CMK (cell line): ENCODE results near the gene DARS2.
A peak's percentile ranks its signal among the peaks of the same experiment; 100 is the strongest.
"Not testable (repeated sequence)": the region's sequence is repeated elsewhere in the genome, so short reads cannot be mapped to it uniquely, and the experiment has no call there.

Source experiments
- DNase-seq: peaks from one replicate; pipeline ENCODE4 v3.0.0-alpha.2; 2010; ENCODE audit warnings: low read depth

DARS2 gene

DNA sequence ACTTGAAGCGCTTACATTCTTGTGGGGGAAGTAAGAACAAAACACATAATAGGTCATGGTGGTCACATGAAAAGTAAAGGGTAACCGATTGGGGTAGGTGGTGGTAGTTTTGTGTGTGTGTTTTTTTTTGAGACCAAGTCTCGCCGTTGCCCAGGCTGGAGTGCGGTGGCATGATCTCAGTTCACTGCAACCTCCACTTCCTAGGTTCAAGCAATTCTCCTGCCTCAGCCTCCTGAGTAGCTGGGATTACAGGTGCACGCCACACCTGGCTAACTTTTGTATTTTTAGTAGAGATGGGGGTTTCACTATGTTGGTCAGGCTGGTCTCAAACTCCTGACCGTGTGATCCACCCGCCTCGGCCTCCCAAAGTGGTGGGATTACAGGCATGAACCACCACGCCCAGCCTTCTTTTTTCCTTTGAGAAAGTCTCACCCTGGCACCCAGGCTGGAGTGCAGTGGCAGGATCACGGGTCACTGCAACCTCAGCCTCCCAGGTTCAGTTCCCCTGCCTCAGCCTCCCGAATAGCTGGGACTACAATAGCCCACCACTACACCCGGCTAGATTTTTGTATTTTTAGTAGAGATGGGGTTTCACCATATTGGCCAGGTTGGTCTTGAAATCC lies 37.8 kb downstream of the DARS2 start:
- DNase-seq: peak; percentile 60

DNA sequence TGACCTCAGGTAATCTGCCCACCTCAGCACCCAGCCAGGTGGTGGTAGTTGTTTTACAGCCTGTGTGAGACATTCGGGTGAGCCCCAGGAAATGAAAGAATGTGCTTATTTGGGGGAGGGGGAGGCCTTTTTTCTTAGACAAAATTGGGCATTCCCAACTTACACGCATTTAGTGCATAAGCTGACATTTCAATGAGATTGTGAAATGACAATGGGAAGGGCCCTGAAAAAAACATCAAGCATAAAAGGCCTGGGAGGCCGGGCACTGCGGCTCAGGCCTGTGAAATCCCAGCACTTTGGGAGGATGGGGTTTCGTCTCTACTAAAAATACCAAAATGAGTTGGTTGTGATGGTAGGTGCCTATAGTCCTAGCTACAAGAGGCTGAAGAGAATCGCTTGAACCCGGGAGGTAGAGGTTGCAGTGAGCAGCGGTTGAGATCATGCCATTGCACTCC lies 38.3 kb downstream of the DARS2 start:
- DNase-seq: peak; percentile 56

DNA sequence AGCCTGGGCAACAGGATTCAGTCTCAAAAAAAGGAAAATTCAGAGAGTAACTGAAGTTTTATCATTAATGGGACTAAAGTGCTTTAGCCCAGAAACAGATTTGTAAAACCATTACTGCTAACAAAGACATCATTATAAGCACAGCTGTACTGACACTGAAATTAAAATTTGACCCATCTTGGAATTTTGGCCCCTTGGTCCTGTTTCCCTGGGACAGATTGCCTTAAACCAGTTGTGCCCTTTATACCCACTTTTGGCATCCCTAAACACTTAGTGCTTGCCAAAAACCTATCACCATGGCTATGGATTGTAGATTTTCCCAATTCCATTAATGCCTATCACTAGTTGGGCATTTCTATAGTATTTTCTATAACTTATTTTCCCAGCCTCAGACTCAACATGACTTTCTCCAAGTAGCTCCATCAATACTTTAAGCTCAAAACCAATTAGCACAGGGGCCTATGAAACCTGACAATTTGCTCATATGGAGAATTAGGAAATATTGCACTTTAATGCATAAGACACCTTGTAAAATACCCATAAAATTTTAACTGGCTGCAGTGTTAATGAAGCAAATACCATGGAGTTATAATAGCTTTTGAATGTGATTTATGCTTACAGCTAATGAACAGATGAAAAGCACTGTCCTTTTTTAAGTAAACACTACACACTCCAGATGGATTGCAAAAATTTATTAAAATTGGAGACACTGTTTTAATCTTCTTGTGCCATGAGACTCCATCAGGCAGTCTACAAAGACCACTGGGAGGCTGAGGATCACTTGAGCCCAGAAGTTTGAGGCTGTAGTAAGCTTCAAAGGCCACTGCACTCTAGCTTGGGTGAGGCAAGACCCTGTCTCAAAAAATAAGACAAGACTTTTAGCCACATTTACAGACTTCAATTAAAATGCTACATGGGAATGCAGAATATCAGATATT lies 39.0 kb downstream of the DARS2 start:
- peak; percentile 70 for DNase-seq

DNA sequence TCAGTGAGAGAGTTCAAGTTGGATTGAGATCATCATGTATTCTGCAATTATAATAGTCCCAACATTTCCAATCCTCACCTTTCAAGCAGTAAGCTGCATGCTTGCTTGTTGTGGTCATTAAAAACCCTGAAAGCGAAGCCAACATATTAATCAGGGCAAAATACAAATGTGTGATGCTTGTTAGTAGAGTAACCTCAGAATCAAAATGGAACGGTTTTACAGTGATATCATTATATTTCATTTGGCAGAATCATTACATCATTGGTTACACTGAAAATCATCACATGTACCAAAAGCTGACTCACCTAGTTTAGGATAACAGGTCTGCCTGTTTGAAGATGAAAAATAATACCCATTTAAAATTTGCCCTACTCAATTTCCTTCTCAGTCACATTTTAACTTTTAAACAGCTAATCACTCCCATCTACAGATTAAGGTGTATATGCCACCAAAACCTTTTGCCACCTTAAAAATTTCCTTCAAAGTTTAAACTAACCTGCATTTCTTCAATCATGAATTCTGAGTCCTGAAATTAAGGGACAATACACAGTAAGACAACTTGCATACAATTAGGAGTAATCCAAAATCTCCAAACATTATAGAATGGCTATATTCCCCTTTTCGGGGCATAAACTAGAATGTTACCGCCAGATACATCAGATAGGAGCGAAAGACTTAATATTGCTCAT lies 39.9 kb downstream of the DARS2 start:
- DNase-seq: peak; percentile 68

DNA sequence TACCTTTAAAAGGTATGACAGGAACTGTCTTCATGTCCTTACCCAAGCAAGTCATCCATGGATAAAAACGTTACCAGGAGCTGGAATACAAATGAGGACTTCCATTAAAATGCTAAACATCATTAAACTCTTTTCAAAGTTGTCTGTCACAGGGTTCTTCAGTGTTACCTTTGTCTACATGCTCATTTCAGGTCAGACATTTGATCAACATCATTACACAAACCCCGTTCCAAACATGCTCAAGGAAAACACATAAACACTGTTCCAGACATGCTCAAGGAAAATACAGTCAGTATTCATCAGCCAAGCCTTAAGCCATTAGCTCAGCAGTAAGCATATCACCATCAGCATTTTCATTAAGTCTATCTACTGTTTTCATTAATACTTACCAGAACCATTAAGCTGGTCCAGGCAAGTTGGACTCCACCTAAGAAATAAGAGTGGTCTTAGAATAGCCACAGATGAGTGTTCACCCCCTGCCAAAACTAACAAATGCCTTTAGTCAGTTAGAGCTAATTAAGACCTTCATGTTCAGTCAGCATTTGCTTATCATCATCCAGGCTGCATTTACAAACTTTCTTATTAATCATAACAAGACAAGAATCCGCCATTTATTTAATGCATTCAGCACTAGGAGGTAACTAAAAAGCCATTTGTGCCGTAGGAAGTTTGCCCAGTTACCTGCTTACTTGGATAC lies 41.1 kb downstream of the DARS2 start:
- peak; percentile 62 for DNase-seq

DNA sequence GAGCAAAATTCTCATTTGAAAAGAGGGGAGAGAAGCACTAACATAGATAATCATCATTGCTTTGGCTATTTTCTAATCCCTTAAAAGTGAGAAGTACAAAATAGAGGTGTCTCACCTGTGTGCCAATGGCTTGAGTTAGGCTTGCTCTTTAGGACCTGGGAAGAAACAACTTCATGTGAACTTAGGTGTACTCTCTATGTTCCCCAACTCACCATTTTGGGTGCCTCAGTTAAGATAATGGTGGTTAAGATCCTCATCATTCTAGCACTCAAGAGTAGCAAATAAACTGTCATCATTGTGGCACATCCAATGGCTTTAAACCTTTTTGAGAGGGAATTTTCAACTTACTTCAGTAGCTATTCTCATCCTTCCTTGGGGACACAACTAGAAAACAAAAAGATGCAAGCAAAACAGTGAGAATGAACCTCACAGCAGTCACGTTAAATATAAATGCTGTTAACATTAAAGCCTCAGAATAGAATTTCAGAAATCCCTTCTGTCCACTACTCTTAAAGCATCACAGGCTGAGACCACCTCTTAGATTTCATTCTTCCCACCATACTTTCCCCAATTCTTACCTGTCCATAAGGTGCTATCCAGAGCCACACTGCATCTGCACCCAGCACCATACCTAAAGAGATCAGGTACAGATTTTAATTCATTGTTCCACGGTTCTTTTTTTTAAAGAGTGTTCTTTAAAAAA lies 42.1 kb downstream of the DARS2 start:
- peak; percentile 48 for DNase-seq

DNA sequence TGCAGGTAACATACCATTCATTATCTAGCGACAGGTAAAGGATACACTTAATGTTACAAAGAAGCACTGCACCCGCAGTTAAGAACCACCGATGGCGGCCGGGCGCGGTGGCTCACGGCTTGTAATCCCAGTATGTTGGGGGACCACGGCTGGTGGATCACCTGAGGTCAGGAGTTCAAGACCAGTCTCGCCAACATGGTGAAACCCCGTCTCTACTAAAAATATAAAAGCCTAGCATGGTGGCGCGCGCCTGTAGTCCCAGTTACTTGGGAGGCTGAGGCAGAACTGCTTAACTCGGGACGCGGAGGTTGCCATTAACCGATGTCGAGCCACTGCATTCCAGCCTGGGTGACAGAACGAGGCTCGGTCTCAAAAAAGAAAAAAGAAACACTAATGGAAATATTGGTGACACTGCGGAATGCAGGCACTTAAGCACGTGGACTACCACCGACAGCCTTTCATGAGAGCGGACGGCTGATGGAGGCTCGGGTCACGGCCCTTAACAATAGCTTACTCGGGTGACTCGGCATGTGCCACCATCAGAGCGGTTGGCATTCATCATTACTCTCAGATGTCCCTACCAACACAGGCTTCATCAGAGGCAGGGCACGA lies 42.8 kb downstream of the DARS2 start:
- no peak for DNase-seq

DNA sequence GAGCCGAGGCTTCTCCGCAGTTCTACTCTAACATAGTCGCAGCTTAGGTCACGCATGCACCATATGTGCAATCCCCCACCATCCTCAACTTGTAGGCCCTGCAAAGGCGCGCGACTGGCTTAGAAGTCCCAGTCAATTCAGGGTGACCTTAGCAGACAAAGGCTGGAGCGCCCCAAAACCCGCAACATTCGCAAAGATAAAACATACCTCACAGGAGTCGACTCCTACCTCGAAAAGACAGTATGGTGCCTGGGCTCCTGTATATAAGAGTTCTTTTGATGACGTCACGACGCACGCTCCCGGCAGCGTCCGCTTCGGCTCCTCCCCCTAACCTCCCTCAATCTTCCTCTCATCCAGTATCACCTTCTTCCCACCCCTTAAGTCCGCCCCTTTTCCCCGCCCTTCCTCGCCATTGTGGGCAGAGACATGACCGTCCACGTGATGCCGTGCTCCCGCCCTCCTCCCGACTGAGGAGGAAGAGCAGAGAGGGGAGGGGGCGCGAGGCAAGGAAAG lies 43.3 kb downstream of the DARS2 start, which contains the start of gene GAS5:
GAS5 (minus strand) TSS at position 237 of the 513 bp plus-strand sequence.
- peak; percentile 100 for DNase-seq

DNA sequence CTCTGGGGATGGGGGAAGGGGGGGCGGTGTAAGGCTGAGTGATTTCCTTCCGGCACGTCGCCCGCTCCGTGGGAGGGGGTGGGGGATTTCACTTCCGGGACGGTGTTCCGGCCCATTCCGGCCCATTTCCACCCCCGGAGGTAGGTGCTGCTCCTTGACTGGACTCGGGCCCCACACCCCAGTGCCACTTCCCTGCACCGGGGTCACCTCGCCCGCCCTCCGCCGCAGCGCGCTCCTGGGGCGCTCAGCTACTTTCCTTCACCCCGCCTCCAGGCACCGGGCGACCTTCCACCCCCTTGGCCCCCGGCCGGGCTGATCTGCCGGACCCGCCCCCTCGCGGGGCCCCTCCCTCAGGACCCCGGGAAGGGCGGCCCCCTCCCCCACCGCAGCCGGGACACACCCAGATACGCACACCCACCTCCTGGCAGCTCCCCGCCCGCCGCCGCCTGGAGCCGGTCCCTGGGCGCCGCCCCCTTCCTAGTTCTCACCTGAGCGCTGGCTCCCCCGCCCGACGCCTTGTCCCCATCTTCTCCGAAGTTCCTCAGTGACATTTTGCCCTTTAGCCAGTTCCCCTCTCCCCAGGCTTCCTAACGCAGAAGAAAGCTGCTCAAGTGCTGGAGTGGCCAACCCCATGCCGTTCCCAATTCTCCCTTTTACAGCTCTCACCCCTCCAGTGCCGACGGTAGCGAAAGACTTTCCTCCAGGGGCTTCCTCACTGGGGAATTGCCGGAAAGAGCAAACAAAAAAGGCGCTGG lies 44.0 kb downstream of the DARS2 start, which contains the start of gene ZBTB37:
ZBTB37 (plus strand) TSS at position 115 of the 755 bp plus-strand sequence. CDS start 1,846 bp downstream, outside the sequence.
- peak; percentile 92 for DNase-seq

DNA sequence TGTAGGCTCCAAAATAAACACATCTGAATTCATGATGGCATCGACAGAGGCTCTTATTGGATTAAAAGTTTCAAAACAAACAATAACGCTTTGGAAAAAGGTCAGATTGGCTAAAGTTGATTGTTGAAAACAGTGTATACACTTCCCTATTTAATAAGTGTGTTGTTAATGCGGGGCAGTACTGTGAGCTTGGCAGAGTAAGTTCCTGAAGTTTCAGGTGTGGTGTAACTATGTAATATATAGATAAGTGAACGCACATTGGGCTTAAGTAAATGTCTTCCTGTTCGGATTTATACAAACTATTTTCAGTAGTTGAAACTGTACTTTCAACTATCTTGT lies 44.5 kb downstream of the DARS2 start:
- no peak for DNase-seq

DNA sequence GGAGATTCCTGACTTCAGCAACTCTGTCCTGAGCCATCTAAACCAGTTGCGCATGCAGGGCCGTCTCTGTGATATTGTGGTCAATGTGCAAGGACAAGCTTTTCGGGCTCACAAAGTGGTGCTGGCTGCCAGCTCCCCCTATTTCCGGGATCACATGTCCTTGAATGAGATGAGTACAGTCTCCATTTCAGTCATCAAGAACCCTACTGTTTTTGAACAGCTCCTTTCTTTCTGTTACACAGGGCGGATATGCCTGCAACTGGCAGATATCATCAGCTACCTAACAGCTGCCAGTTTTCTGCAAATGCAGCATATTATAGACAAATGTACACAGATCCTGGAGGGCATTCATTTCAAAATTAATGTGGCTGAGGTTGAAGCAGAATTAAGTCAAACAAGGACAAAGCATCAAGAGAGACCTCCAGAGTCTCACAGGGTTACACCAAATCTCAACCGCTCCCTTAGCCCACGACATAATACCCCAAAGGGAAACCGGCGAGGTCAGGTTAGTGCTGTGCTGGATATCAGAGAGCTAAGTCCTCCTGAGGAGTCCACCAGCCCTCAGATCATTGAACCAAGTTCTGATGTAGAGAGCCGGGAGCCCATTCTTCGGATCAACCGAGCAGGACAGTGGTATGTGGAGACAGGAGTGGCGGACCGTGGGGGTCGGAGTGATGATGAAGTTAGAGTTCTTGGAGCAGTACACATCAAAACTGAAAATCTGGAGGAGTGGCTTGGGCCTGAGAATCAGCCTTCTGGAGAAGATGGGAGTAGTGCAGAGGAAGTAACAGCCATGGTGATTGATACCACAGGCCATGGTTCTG lies 46.0 kb downstream of the DARS2 start:
- peak; percentile 71 for DNase-seq

DNA sequence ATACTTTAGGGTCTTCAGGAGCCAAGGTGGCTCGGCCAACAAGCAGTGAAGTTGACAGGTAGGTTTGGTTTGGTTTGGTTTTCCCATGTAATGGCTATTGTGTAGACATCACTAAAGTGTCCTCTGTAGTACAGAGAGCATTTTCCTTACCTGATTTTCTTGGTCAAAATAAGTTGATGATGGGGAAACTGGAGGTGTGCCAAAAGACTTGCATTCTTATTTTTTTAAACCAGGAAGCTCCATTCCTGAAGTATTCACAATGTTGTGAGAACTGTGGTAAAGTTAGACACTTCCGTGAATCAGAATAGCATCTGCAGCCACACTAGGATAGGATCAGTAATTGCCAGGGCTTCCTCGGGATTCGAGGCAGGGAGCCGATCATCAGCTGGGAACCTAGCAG lies 46.6 kb downstream of the DARS2 start:
- DNase-seq: no peak

DNA sequence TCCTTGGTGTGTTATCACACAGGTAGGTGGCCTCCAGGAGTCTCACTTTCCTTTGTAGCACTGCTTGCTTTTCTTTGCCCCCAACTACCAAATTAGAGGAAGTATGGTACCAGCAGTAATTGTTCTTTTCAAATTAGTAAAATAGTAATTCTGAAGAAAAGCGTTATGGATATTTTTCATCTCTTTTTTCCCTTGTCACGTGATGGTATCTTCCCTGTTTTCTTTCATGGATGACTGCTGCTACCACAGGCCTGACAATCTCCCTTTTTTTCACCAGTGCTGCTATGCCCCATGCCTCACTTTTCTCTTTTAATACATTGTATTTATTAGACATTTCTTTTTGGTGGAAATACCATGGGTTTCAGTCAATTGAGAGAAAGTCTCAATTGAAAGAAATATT lies 47.0 kb downstream of the DARS2 start:
- no peak for DNase-seq

DNA sequence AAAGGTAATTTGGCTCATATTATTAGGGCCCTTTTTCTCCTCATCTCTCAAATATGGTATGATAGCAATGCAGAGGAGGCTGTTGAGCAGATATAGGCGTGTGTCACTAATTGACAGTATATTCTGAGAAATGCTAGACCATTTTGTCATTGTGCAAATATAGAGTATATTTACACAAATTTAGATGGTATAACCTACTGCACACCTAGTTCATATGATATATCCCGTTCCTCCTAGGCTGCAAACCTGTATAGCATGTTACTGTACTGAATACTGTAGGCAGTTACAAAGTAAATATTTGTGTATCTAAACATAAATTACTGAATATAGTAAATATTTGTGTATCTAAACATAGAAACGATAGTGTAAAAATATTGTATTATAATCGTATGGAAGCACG lies 52.3 kb downstream of the DARS2 start:
- DNase-seq: no peak

DNA sequence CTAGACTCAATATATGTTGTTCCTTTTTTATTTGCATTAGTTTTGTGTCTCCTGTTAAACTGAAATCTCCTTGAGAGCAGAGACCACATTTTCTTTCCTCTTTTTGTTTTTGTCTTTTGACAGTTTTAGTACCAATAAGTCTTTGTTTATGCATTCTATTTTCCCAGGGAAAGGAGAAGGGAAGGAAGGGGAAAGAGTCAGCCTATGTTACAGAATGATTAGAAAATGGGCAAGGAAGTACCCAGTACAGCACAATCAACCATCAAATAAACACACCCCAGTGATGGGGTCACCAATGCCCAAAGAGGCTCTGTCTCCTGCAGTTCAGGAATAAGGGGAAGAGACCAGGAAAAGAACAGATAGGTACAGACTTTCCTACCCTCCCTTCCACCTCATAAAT lies 53.8 kb downstream of the DARS2 start:
- no peak for DNase-seq

DNA sequence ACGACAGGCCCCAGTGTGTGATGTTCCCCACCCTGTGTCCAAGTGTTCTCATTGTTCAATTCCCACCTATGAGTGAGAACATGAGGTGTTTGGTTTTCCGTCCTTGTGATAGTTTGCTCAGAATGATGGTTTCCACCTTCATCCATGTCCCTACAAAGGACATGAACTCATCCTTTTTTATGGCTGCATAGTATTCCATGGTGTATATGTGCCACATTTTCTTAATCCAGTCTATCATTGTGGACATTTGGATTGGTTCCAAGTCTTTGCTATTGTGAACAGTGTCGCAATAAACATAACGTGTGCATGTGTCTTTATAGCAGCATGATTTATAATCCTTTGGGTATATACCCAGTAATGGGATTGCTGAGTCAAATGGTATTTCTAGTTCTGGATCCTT lies 56.6 kb downstream of the DARS2 start:
- DNase-seq: not testable (repeated sequence)

DNA sequence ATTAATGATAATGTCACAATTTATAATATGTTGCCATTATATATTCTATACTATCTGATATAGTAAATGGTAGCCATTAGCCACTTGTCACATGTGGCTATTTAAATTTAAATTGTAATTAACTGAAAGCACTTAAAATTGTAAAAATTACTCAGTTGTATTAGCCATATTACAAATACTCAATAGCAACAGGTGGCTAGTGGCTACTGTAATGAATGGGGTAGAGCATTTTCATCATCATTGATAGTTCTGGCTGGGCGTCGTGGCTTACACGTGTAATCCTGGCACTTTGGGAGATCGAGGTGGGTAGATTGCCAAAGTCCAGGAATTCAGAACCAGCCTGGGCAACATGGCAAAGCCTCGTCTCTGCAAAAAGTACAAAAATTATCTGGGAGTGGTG lies 60.2 kb downstream of the DARS2 start:
- DNase-seq: no peak

DNA sequence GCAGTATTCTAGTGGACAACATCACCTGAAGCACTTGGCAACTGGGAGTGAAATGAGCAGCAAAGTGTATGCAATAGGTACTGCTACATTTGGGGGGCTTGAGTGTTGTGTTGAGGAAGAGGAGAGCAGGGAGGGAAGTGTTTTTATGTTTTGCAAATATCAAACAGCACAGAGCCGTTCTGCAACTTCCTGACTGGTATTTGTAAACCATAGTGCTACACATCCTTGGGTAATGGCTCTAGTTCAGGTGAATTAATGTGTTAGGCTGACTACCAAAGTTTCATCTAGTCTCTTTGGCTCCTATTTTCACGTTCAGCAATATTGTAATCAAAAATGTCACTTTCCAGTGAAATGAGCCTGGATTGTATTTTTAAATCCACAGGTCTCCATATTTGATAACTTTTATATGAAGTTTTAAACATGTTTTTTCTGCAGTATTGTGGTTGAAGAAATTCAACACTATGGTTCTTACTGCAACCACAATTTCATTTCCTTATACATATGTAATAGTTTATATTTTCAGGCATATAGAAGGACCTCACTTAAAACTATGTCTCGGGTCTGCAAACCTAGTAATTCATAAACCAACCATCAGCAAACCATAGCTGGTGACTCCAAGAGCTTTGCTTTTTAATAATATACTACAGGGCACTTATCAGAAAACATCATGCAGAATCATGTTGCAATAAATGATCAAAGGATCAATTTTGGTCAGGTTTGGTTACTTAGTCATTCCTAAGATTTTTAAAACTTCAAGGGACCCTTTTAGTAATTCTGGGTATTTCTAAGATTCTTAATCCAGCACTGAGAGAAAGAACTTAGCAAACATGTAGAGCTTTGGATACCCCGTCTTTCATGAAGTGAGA lies 62.5 kb downstream of the DARS2 start:
- DNase-seq: no peak
